MCF 10A (cell line): Measurements from ENCODE around the gene TSPYL4. TPM values are rescaled to one million over a fixed set of nuclear protein-coding genes. Genes with fewer than 3 reads are reported as not detected.
A peak's percentile ranks its signal among the peaks of the same experiment; 100 is the strongest.

Source experiments
- Bru-seq: library from RNA; stranded (reverse); fragments of 400-500 nt; gene quantifications from one replicate; lab custom pipeline; 2021; lab: Mats Ljungman, UMichigan
- BruChase-seq, 2 experiments: library from RNA; stranded (reverse); fragments of 400-500 nt; gene quantifications; one replicate each; lab custom pipeline; 2021; lab: Mats Ljungman, UMichigan
- BruUV-seq: library from RNA; stranded (reverse); fragments of 400-500 nt; replicated peaks from 2 replicates; lab custom pipeline; 2021; lab: Mats Ljungman, UMichigan
- CTCF ChIA-PET: fragments of 300-600 bp; sonication (Branson Sonifier 250); formaldehyde crosslinking; extraction: SDS; loops from one replicate; lab custom pipeline; 2021; ENCODE audit warnings: antibody characterized with exemption, inconsistent platforms; lab: Yijun Ruan, JAX
- POLR2A ChIA-PET: fragments of 300-600, 350-650 bp; sonication (Branson Sonifier 250); formaldehyde crosslinking; extraction: SDS; loops from one replicate; lab custom pipeline; 2020; ENCODE audit warnings: antibody characterized with exemption, inconsistent platforms; lab: Yijun Ruan, JAX
- DNase-seq: peaks from one replicate; pipeline ENCODE4 v3.0.0-alpha.2; 2018; ENCODE audit not compliant: unreplicated experiment
- H3K27ac Mint-ChIP-seq: one replicate; pipeline ENCODE4 v1.8.0; 2022; ENCODE audit warnings: mild to moderate bottlenecking, low read depth, mixed read lengths; ENCODE audit not compliant: unreplicated experiment
- H3K27me3 Mint-ChIP-seq: one replicate; pipeline ENCODE4 v1.8.0; 2022; ENCODE audit warnings: mixed read lengths; ENCODE audit not compliant: insufficient read depth, unreplicated experiment
- H3K36me3 Mint-ChIP-seq: one replicate; pipeline ENCODE4 v1.8.0; 2022; ENCODE audit warnings: mild to moderate bottlenecking, moderate library complexity, mixed read lengths; ENCODE audit not compliant: insufficient read depth, unreplicated experiment
- H3K4me1 Mint-ChIP-seq: one replicate; pipeline ENCODE4 v1.8.0; 2022; ENCODE audit warnings: mixed read lengths; ENCODE audit not compliant: insufficient read depth, unreplicated experiment
- H3K4me3 Mint-ChIP-seq: one replicate; pipeline ENCODE4 v1.8.0; 2022; ENCODE audit warnings: mild to moderate bottlenecking, moderate library complexity, mixed read lengths; ENCODE audit not compliant: unreplicated experiment
- H3K9me3 Mint-ChIP-seq: one replicate; pipeline ENCODE4 v1.8.0; 2022; ENCODE audit warnings: mixed read lengths; ENCODE audit not compliant: unreplicated experiment
- CTCF ChIP-seq: fragments of 200-600 bp; IDR thresholded peaks from one replicate; pipeline ENCODE4 v1.8.0; 2022; ENCODE audit warnings: antibody characterized with exemption, mild to moderate bottlenecking; ENCODE audit not compliant: unreplicated experiment
- intact Hi-C: fragments of 100-400 bp; cut with micrococcal nuclease; formaldehyde crosslinking; loops from 2 replicates; pipeline ENCODE4 v1.14.1; 2022
- long read RNA-seq: library from polyadenylated mRNA; stranded (forward); transcript quantifications from one replicate; pipeline ENCODE4 v2.0.0, GENCODE V29; 2022
- total RNA-seq: library from RNA; stranded (reverse); gene quantifications from 2 replicates; pipeline ENCODE4 v1.2.3, GENCODE V29; 2022

TSPYL4 gene
- 9.1 and 9.8 TPM in 2 replicates for total RNA-seq
- percentile 88 among the genes with signal in this experiment for Bru-seq, nascent RNA
- percentile 90 among the genes with signal in this experiment for BruChase-seq, experiment 1, labeled RNA remaining after a 6-hour chase
- percentile 95 among the genes with signal in this experiment for BruChase-seq, experiment 2, labeled RNA remaining after a 2-hour chase
- long read RNA-seq, partial matches to known transcripts, result 0 of 1 reads
- long read RNA-seq, other reads (novel, unspliced or antisense), result 1 of 1 reads

DNA sequence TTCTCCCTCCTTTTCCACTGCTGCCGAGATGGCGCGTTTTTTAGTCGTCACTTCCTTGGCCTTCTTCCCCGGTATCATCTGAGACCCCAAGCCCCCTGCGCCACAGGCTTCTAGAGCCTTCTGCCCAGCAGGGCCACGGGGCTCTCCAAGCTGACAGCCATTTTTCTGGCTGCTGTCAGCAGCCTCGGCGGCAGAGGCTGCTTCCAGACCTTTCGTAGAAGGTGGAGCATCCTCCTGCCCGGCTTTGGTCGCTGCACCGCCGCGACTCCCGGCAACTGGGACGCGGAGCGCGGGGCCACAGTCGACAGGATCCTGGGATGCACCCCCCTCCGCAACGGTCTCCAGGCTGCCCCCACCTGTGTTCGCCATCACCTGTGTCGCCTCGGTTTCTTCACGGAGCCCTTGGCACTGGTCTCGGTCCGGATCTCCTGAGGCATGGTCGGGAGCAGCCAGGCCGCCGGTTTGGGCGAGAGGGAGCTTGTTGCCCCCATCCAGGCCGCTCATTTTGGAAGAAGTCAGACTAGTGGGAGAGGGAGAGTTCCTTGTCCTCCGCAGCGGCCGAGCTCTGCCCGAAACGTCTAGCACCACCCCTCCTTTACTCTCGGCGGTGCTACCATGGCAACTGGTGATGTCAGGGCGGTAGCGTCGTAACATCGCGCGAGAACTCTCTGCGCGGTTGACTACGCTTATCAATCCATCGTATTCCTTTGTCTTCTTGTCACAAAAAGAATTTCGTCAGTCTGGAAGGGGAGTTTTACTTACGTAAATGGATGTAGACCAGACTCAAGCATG is at the start of gene TSPYL4:
TSS of gene TSPYL4 (minus strand) at position 571 of the 792 bp plus-strand sequence. CDS start at position 504, 67 bp downstream.
- Mint-ChIP-seq H3K4me3 (no peak within 1 kb of the TSS), H3K9me3 (no peaks in the 10 kb centered on the region), H3K4me1 (peaks cover 22% of the 10 kb centered on the region), H3K36me3 (peaks cover 9% of the 10 kb centered on the region), H3K27me3 (no peaks in the 10 kb centered on the region), H3K27ac (no peak within 1 kb of the TSS)
- no peak for TF ChIP-seq CTCF
- POLR2A ChIA-PET, result interaction anchor here (0.6 to 6.0 kb wide), 23 partner anchors 9 to 415 kb away, joined by 3 to 69 read pairs (median 4); partner anchors contain the start of genes CALHM5, NT5DC1, RWDD1 and TSPYL1
- peak; percentile 96 for DNase-seq
- CTCF ChIA-PET, result interaction anchor here (0.7 to 2.0 kb wide), 8 partner anchors 11 to 280 kb away, joined by 3 to 12 read pairs (median 3); no protein-coding TSS in a partner anchor
- intact Hi-C loops, result no loop called here
- BruUV-seq, result TSS peak; percentile 32

DNA sequence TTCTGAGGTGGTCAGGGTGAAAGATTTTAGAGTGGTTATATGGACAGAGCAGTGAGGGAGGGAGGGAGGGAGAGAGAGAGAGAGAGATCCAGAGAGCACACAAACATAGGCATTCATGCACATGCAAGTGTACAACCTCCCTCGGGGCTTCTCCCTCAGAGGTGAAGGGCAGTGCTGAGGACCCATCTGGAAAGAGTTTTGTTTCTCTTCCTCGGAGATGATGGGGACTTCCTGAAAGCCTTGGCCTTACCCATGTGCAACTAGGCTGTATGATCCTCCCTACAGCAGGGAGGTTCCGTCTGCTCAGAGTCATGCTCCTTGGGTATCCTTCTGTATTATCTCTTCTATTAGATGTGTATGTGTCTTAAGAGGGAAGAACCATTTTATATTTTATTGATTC is 47.2 kb upstream of the TSPYL4 start:
- no peak overlapping the region for H3K27ac Mint-ChIP-seq
- TF ChIP-seq CTCF, result no peak
- intact Hi-C loops, result no loop called here
- H3K27me3 Mint-ChIP-seq, result no peaks in the 10 kb centered on the region
- no peak for DNase-seq
- no peaks in the 10 kb centered on the region for H3K9me3 Mint-ChIP-seq
- CTCF ChIA-PET, result no interaction called here
- POLR2A ChIA-PET, result no interaction called here
- H3K36me3 Mint-ChIP-seq, result peaks cover 7% of the 10 kb centered on the region
- no TSS peak for BruUV-seq
- no peak overlapping the region for H3K4me3 Mint-ChIP-seq
- no peaks in the 10 kb centered on the region for H3K4me1 Mint-ChIP-seq

GRCh38 chr6:116300566-116300965 is 46.7 kb upstream of the TSPYL4 start:
- H3K9me3 Mint-ChIP-seq, result no peaks in the 10 kb centered on the region
- ChIA-PET CTCF (no interaction called here), POLR2A (no interaction called here)
- no peak overlapping the region for H3K4me3 Mint-ChIP-seq
- H3K4me1 Mint-ChIP-seq, result no peaks in the 10 kb centered on the region
- H3K27me3 Mint-ChIP-seq, result no peaks in the 10 kb centered on the region
- DNase-seq, result no peak
- H3K27ac Mint-ChIP-seq, result no peak overlapping the region
- intact Hi-C loops, result no loop called here
- H3K36me3 Mint-ChIP-seq, result peaks cover 7% of the 10 kb centered on the region
- BruUV-seq, result no TSS peak
- no peak for TF ChIP-seq CTCF

- no peak overlapping the region for H3K27ac Mint-ChIP-seq
- DNase-seq, result no peak
- H3K4me3 Mint-ChIP-seq, result no peak overlapping the region
- no peaks in the 10 kb centered on the region for H3K9me3 Mint-ChIP-seq
- no peak for TF ChIP-seq CTCF
- ChIA-PET POLR2A (interaction anchor here (1.2 kb wide), 1 partner anchor 73 kb away, joined by 3 read pairs; no protein-coding TSS in a partner anchor), CTCF (no interaction called here)
- intact Hi-C loops, result no loop called here
- no peaks in the 10 kb centered on the region for H3K4me1 Mint-ChIP-seq
- peaks cover 6% of the 10 kb centered on the region for H3K36me3 Mint-ChIP-seq
- BruUV-seq, result no TSS peak
- H3K27me3 Mint-ChIP-seq, result no peaks in the 10 kb centered on the region
These were observed 45.1 kb upstream of the TSPYL4 start for GRCh38 chr6:116298973-116299372.
